Activated T-cell treated with anti-CD3 and anti-CD28 coated beads for 24 hours (primary cell): ENCODE results near the gene ALDH7A1.
"Not testable (repeated sequence)": the region's sequence is repeated elsewhere in the genome, so short reads cannot be mapped to it uniquely, and the experiment has no call there.

Source experiments
- DNase-seq: peaks from one replicate; pipeline ENCODE4 v3.0.0-alpha.2; 2020; ENCODE audit warnings: low read depth

Gene ALDH7A1

GRCh38 chr5:126595486-126596083 is 566 bp upstream of the ALDH7A1 start:
- DNase-seq: no peak

GRCh38 chr5:126591549-126591948 is 3.5 kb downstream of the ALDH7A1 start:
- no peak for DNase-seq

GRCh38 chr5:126589536-126590297 is 5.3 kb downstream of the ALDH7A1 start:
- DNase-seq: no peak

- no peak for DNase-seq
Observed at GRCh38 chr5:126587551-126588390, 7.2 kb downstream of the ALDH7A1 start.

- no peak for DNase-seq
Observed at GRCh38 chr5:126583761-126584160, 11.3 kb downstream of the ALDH7A1 start.

GRCh38 chr5:126579716-126580115 is 15.3 kb downstream of the ALDH7A1 start:
- DNase-seq: no peak

GRCh38 chr5:126577415-126577814 is 17.6 kb downstream of the ALDH7A1 start:
- no peak for DNase-seq

GRCh38 chr5:126576974-126577373 is 18.0 kb downstream of the ALDH7A1 start:
- no peak for DNase-seq

GRCh38 chr5:126575644-126576043 is 19.4 kb downstream of the ALDH7A1 start:
- DNase-seq: no peak

- no peak for DNase-seq
Observed at GRCh38 chr5:126568206-126568755, 26.7 kb downstream of the ALDH7A1 start.

- no peak for DNase-seq
Observed at GRCh38 chr5:126562823-126563222, 32.2 kb downstream of the ALDH7A1 start.

GRCh38 chr5:126561908-126562307 is 33.1 kb downstream of the ALDH7A1 start:
- no peak for DNase-seq

- not testable (repeated sequence) for DNase-seq
Observed at GRCh38 chr5:126555101-126555500, 39.9 kb downstream of the ALDH7A1 start.

- no peak for DNase-seq
Observed at GRCh38 chr5:126552614-126553013, 42.4 kb downstream of the ALDH7A1 start.

GRCh38 chr5:126544087-126544740 is 50.8 kb downstream of the ALDH7A1 start:
- peak; percentile 6 for DNase-seq

GRCh38 chr5:126543660-126544059 is 51.4 kb downstream of the ALDH7A1 start:
- DNase-seq: no peak

GRCh38 chr5:126543009-126543408 is 52.0 kb downstream of the ALDH7A1 start:
- DNase-seq: no peak

GRCh38 chr5:126542441-126542840 is 52.6 kb downstream of the ALDH7A1 start:
- no peak for DNase-seq

- DNase-seq: no peak
Observed at GRCh38 chr5:126540631-126541030, 54.4 kb downstream of the ALDH7A1 start.

GRCh38 chr5:126538579-126538978 is 56.4 kb downstream of the ALDH7A1 start:
- DNase-seq: no peak

GRCh38 chr5:126536874-126537273 is 58.1 kb downstream of the ALDH7A1 start:
- DNase-seq: no peak
